ENCODE measurements around the gene ODAM. TPM values are rescaled to one million over a fixed set of nuclear protein-coding genes. Genes with fewer than 3 reads are reported as not detected.

The ODAM gene
- total RNA-seq, 1 experiment from 2014 or later, result not detected

- no peak for TF ChIP-seq CTCF (IDR thresholded peaks at IDR 0.05; ENCODE audit: unreplicated experiment)
- Mint-ChIP-seq H3K27ac (ENCODE audit: low read depth, unreplicated experiment) (no peak overlapping the region), H3K27me3 (ENCODE audit: insufficient read depth, unreplicated experiment) (peaks cover 90% of the 10 kb centered on the region), H3K9me3 (ENCODE audit: unreplicated experiment) (no peaks in the 10 kb centered on the region), H3K36me3 (ENCODE audit: insufficient read depth, unreplicated experiment) (no peaks in the 10 kb centered on the region), H3K4me3 (ENCODE audit: unreplicated experiment) (no peak overlapping the region), H3K4me1 (ENCODE audit: insufficient read depth, unreplicated experiment) (no peaks in the 10 kb centered on the region)
- CTCF ChIA-PET, result interaction anchor here (0.6 to 2.9 kb wide), 9 partner anchors 10 to 1590 kb away, joined by 3 to 10 read pairs (median 3); no protein-coding TSS in a partner anchor
- intact Hi-C loops (cut with micrococcal nuclease), result loop anchor here (2.0 to 5.0 kb wide), 2 partner anchors 300 to 377 kb away; no protein-coding TSS in a partner anchor
- POLR2A ChIA-PET, result no interaction called here
- no peak for DNase-seq (ENCODE audit: unreplicated experiment)
- BruUV-seq (replicated peaks), result no TSS peak
Observed at GRCh38 chr4:70181864-70182263, 13.7 kb upstream of the ODAM start.

DNA sequence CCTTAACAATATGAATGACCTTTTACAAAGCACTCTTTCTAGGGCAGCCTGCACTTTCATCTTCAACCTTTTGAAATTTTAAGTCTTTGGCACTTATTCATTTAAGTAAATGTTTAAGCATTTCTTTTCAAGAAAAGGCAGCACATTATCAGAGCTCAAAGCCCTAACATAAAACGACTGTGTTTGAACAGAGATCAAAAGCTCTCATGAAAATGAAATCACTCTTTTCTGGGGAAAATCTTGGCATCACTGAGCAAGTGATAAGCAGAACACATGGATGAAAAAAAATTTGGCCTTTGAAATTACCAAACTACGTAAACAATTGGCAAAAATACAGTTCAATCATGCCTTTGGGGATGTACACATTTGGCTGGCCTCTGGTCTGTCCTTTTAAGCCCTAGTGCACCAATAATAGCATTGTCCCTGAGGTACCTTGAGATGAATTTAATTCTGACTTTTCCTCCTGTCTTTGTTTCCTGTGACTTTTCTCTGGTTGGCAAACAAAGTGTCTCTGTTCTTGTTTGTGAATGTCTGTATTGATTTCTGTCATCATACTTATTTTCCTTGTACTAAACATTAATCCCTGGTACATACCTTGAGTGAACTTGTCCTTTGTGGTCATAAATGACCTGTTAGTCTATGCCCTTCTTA lies 12.9 kb upstream of the ODAM start:
- POLR2A ChIA-PET, result no interaction called here
- Mint-ChIP-seq H3K4me1 (ENCODE audit: insufficient read depth, unreplicated experiment) (no peaks in the 10 kb centered on the region), H3K4me3 (ENCODE audit: unreplicated experiment) (no peak overlapping the region), H3K9me3 (ENCODE audit: unreplicated experiment) (no peaks in the 10 kb centered on the region), H3K36me3 (ENCODE audit: insufficient read depth, unreplicated experiment) (no peaks in the 10 kb centered on the region), H3K27me3 (ENCODE audit: insufficient read depth, unreplicated experiment) (peaks cover 90% of the 10 kb centered on the region), H3K27ac (ENCODE audit: low read depth, unreplicated experiment) (no peak overlapping the region)
- no peak for DNase-seq (ENCODE audit: unreplicated experiment)
- intact Hi-C loops (cut with micrococcal nuclease), result loop anchor here (1.0 to 5.0 kb wide), 5 partner anchors 286 to 493 kb away; no protein-coding TSS in a partner anchor
- CTCF ChIA-PET, result interaction anchor here (0.5 to 2.9 kb wide), 28 partner anchors 8 to 1590 kb away, joined by 3 to 15 read pairs (median 4); no protein-coding TSS in a partner anchor
- BruUV-seq (replicated peaks), result no TSS peak
- no peak for TF ChIP-seq CTCF (IDR thresholded peaks at IDR 0.05; ENCODE audit: unreplicated experiment)

DNA sequence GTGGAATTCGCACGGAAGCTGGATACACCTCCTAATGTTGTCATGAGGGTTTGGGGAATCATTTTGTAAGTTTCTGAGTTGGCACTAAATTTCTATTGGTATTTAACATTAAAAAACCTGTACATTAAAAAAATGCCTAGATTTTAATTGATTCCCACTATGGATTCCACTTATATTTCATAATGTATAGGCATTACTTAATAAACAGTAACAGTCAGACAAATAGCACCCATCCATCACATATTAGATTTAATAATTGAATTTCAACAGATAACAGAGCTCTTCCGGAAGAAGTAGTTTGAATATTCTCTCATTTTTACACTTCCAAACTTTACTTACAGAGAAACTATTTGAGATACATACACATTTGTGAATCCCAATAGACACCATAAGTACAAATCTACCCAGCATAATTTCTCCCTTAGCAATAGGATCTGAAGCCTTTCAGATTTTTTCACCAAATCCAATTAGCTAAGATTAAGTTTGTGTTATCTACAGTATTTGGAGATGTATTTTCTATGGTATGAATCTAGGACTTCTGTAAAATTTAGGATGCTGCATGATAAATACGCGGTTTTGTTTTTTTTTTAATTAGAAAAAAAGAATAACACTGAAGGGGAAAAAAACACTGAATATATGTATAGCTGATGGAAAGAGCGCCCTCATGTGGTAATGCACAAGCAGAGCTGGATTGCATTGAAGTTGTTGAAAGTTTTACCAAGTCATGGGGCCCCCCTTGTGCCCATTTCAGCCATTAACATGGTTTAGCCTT lies 12.2 kb upstream of the ODAM start:
- H3K4me1 Mint-ChIP-seq (ENCODE audit: insufficient read depth, unreplicated experiment), result no peaks in the 10 kb centered on the region
- H3K27ac Mint-ChIP-seq (ENCODE audit: low read depth, unreplicated experiment), result no peak overlapping the region
- intact Hi-C loops (cut with micrococcal nuclease), result loop anchor here (1.0 to 5.0 kb wide), 5 partner anchors 287 to 494 kb away; no protein-coding TSS in a partner anchor
- ChIA-PET CTCF (interaction anchor here (0.5 to 2.9 kb wide), 35 partner anchors 9 to 529 kb away, joined by 3 to 15 read pairs (median 5); no protein-coding TSS in a partner anchor), POLR2A (interaction anchor here (0.6 kb wide), 1 partner anchor 36 kb away, joined by 5 read pairs; no protein-coding TSS in a partner anchor)
- TF ChIP-seq CTCF (IDR thresholded peaks at IDR 0.05; ENCODE audit: unreplicated experiment), result peak; percentile 54
- H3K36me3 Mint-ChIP-seq (ENCODE audit: insufficient read depth, unreplicated experiment), result no peaks in the 10 kb centered on the region
- H3K4me3 Mint-ChIP-seq (ENCODE audit: unreplicated experiment), result no peak overlapping the region
- no TSS peak for BruUV-seq (replicated peaks)
- peaks cover 90% of the 10 kb centered on the region for H3K27me3 Mint-ChIP-seq (ENCODE audit: insufficient read depth, unreplicated experiment)
- H3K9me3 Mint-ChIP-seq (ENCODE audit: unreplicated experiment), result no peaks in the 10 kb centered on the region
- DNase-seq (ENCODE audit: unreplicated experiment), result peak; percentile 62

DNA sequence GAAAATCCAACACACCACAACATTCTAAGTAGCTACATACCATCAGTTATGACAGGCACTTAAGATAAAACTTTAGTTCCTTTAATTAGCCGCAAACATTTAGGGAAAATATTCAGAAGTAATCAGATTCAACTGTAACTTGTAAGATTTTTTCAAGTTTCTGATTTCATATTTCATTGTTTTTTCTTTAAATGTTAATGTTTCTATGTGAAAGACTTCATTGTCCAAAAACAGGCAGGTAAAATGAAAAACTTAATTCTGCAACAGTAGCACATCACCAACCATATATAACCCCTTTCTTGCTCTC lies 11.6 kb upstream of the ODAM start:
- no TSS peak for BruUV-seq (replicated peaks)
- peaks cover 90% of the 10 kb centered on the region for H3K27me3 Mint-ChIP-seq (ENCODE audit: insufficient read depth, unreplicated experiment)
- intact Hi-C loops (cut with micrococcal nuclease), result loop anchor here (1.0 to 5.0 kb wide), 5 partner anchors 288 to 495 kb away; no protein-coding TSS in a partner anchor
- no peak for DNase-seq (ENCODE audit: unreplicated experiment)
- no peak overlapping the region for H3K4me3 Mint-ChIP-seq (ENCODE audit: unreplicated experiment)
- no peaks in the 10 kb centered on the region for H3K4me1 Mint-ChIP-seq (ENCODE audit: insufficient read depth, unreplicated experiment)
- CTCF ChIA-PET, result interaction anchor here (0.5 to 2.9 kb wide), 24 partner anchors 10 to 1357 kb away, joined by 3 to 15 read pairs (median 5); no protein-coding TSS in a partner anchor
- no peaks in the 10 kb centered on the region for H3K36me3 Mint-ChIP-seq (ENCODE audit: insufficient read depth, unreplicated experiment)
- POLR2A ChIA-PET, result no interaction called here
- no peak overlapping the region for H3K27ac Mint-ChIP-seq (ENCODE audit: low read depth, unreplicated experiment)
- peak; percentile 22 for TF ChIP-seq CTCF (IDR thresholded peaks at IDR 0.05; ENCODE audit: unreplicated experiment)
- no peaks in the 10 kb centered on the region for H3K9me3 Mint-ChIP-seq (ENCODE audit: unreplicated experiment)

Data from MCF 10A (cell line).